PC-3 (cell line): ENCODE results near the gene WDSUB1. TPM values are rescaled to one million over a fixed set of nuclear protein-coding genes. Genes with fewer than 3 reads are reported as not detected.
A peak's percentile ranks its signal among the peaks of the same experiment; 100 is the strongest.

Source experiments
- ATAC-seq: fragments of 200-7000 bp; cut with Tn5 transposase; 2 replicates; pipeline ENCODE4 v1.9.1; 2020; ENCODE audit warnings: mild to moderate bottlenecking, moderate library complexity
- BruUV-seq: library from RNA; stranded (reverse); fragments of 400-500 nt; replicated peaks from 2 replicates; lab custom pipeline; 2021; lab: Mats Ljungman, UMichigan
- CTCF ChIA-PET: fragments of 300-600 bp; sonication (Branson Sonifier 250); formaldehyde crosslinking; loops from one replicate; lab custom pipeline; 2022; ENCODE audit warnings: antibody characterized with exemption; lab: Charles Lee
- POLR2A ChIA-PET: fragments of 300-600 bp; sonication (Branson Sonifier 250); formaldehyde crosslinking; loops from one replicate; lab custom pipeline; 2022; ENCODE audit warnings: antibody characterized with exemption; ENCODE audit not compliant: unreplicated experiment; lab: Charles Lee
- DNase-seq: peaks from one replicate; pipeline ENCODE4 v3.0.0-alpha.2; 2015
- H2AFZ ChIP-seq: fragments of 300-600 bp; sonication (generic); 2 replicates; pipeline ENCODE4 v1.6.0; 2016; ENCODE audit warnings: antibody characterized with exemption, low read length
- H3F3A ChIP-seq: fragments of 300-600 bp; sonication (generic); one replicate; pipeline ENCODE4 v1.6.0; 2017; ENCODE audit warnings: antibody characterized with exemption, low read length, control low read depth, mild to moderate bottlenecking; ENCODE audit not compliant: unreplicated experiment
- H3K27ac ChIP-seq: fragments of 300-600 bp; sonication (generic); 2 replicates; pipeline ENCODE4 v1.5.1; 2016; ENCODE audit warnings: mild to moderate bottlenecking, low read length
- H3K27me3 ChIP-seq: fragments of 300-600 bp; sonication (generic); 2 replicates; pipeline ENCODE4 v1.6.1; 2016; ENCODE audit warnings: low read length, mixed read lengths
- H3K36me3 ChIP-seq: fragments of 300-600 bp; sonication (generic); 2 replicates; pipeline ENCODE4 v1.6.1; 2016; ENCODE audit warnings: low read depth, mixed run types, low read length, mixed read lengths
- H3K4me1 ChIP-seq: fragments of 300-600 bp; sonication (generic); 2 replicates; pipeline ENCODE4 v1.5.1; 2016; ENCODE audit warnings: low read length; ENCODE audit not compliant: insufficient read depth
- H3K4me2 ChIP-seq: fragments of 300-600 bp; sonication (generic); 2 replicates; pipeline ENCODE4 v1.6.0; 2016; ENCODE audit warnings: low read length
- H3K4me3 ChIP-seq: fragments of 300-600 bp; sonication (generic); 2 replicates; pipeline ENCODE4 v1.5.1; 2016; ENCODE audit warnings: mild to moderate bottlenecking, low read length, mixed read lengths
- H3K79me2 ChIP-seq: fragments of 300-600 bp; sonication (generic); 2 replicates; pipeline ENCODE4 v1.6.1; 2017; ENCODE audit warnings: low read length, mixed read lengths
- H3K9ac ChIP-seq: fragments of 300-600 bp; sonication (generic); 2 replicates; pipeline ENCODE4 v1.6.0; 2016; ENCODE audit warnings: mild to moderate bottlenecking, low read length
- H3K9me2 ChIP-seq: fragments of 300-600 bp; sonication (generic); replicated peaks from 2 replicates; pipeline ENCODE4 v1.6.1; 2016; ENCODE audit warnings: mixed run types, low read length, mixed read lengths
- H3K9me3 ChIP-seq: fragments of 300-600 bp; sonication (generic); 2 replicates; pipeline ENCODE4 v1.6.1; 2016; ENCODE audit warnings: low read length, mixed read lengths
- H4K20me1 ChIP-seq: fragments of 300-600 bp; sonication (generic); 2 replicates; pipeline ENCODE4 v1.6.1; 2016; ENCODE audit warnings: low read length, mixed read lengths
- EZH2 ChIP-seq: fragments of 300-600 bp; sonication (generic); IDR thresholded peaks from one replicate; pipeline ENCODE4 v1.6.1; 2017; ENCODE audit warnings: antibody characterized with exemption, mild to moderate bottlenecking, low read length; ENCODE audit not compliant: unreplicated experiment
- EZH2phosphoT487 ChIP-seq: fragments of 300-600 bp; sonication (generic); IDR thresholded peaks from 2 replicates; pipeline ENCODE4 v1.6.1; 2018; ENCODE audit warnings: mild to moderate bottlenecking, antibody characterized with exemption, low read length, borderline replicate concordance
- intact Hi-C: fragments of 100-400 bp; cut with micrococcal nuclease; formaldehyde crosslinking; loops from 2 replicates; pipeline ENCODE4 v1.9.0; 2023
- total RNA-seq: library from RNA; depleted of rRNA; stranded (reverse); fragments of >200 nt; gene quantifications from 2 replicates; pipeline ENCODE4 v1.2.3, GENCODE V29; 2014
- TF ChIP-seq, protein P1 (sequence below): fragments of 300-600 bp; sonication (generic); conservative IDR thresholded peaks from 2 replicates; pipeline ENCODE4 v1.5.1; 2017; ENCODE audit warnings: antibody characterized with exemption, low read depth, mild to moderate bottlenecking, low read length

WDSUB1 gene
- total RNA-seq, 1 experiment from 2014 or later = 6.6 TPM

DNA sequence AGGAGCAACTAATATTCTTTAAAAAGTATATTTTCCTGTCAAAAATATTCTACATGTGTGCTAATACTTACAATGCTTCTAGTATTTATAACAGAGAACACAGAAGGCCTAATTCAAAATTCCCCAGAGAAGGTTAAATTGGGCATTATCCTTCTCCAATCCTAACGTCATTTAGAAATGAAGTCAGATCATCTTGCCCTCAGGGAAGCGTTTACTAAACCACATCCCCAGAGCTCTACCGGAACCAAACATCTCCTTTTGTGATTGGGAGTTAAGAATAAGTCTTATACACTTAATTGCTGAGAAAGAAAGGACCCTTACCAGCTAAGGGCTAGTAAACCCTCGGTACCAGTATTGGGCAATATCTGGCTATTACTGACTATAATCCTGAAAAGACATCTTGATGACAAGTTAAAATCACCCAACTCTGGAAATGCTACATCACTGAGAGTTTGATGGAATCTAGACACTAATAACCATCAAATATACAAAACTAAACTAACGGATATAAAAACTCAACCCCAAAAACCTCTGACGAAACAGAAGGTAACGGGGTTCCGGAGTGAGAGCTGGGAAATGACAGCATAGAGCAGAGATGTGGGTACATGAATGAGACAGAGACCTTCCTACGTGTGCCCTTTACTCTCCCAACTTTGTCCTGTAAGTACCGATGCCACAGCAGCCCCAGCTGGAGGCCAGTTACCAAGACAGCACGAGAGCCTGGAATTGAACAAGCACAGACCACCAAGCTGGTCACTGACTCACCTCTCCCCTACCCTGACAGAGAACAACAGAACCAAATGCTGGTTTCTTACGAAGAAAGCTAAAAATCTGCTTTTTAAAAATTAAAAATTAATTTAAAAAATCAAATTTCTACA is 35.0 kb downstream of the WDSUB1 start:
- TF ChIP-seq EZH2phosphoT487 = no peak
- TF ChIP-seq, protein P1, sequence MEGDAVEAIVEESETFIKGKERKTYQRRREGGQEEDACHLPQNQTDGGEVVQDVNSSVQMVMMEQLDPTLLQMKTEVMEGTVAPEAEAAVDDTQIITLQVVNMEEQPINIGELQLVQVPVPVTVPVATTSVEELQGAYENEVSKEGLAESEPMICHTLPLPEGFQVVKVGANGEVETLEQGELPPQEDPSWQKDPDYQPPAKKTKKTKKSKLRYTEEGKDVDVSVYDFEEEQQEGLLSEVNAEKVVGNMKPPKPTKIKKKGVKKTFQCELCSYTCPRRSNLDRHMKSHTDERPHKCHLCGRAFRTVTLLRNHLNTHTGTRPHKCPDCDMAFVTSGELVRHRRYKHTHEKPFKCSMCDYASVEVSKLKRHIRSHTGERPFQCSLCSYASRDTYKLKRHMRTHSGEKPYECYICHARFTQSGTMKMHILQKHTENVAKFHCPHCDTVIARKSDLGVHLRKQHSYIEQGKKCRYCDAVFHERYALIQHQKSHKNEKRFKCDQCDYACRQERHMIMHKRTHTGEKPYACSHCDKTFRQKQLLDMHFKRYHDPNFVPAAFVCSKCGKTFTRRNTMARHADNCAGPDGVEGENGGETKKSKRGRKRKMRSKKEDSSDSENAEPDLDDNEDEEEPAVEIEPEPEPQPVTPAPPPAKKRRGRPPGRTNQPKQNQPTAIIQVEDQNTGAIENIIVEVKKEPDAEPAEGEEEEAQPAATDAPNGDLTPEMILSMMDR = no peak
- no peak for TF ChIP-seq EZH2
- no peaks in the 10 kb centered on the region for H4K20me1 ChIP-seq
- H3K27ac ChIP-seq = no peak overlapping the region
- no TSS peak for BruUV-seq
- H3K4me1 ChIP-seq = peaks cover 12% of the 10 kb centered on the region
- H3K4me3 ChIP-seq = no peak overlapping the region
- H3F3A ChIP-seq = no peaks in the 10 kb centered on the region
- POLR2A ChIA-PET = no interaction called here
- DNase-seq (no peak), ATAC-seq (no peak)
- H3K9me2 ChIP-seq = no peaks in the 10 kb centered on the region
- H3K79me2 ChIP-seq = no peaks in the 10 kb centered on the region
- intact Hi-C loops = no loop called here
- H3K4me2 ChIP-seq = no peak overlapping the region
- CTCF ChIA-PET = no interaction called here
- no peak overlapping the region for H3K9ac ChIP-seq
- H3K27me3 ChIP-seq = no peaks in the 10 kb centered on the region
- H3K9me3 ChIP-seq = no peaks in the 10 kb centered on the region
- no peak overlapping the region for H2AFZ ChIP-seq
- no peaks in the 10 kb centered on the region for H3K36me3 ChIP-seq

DNA sequence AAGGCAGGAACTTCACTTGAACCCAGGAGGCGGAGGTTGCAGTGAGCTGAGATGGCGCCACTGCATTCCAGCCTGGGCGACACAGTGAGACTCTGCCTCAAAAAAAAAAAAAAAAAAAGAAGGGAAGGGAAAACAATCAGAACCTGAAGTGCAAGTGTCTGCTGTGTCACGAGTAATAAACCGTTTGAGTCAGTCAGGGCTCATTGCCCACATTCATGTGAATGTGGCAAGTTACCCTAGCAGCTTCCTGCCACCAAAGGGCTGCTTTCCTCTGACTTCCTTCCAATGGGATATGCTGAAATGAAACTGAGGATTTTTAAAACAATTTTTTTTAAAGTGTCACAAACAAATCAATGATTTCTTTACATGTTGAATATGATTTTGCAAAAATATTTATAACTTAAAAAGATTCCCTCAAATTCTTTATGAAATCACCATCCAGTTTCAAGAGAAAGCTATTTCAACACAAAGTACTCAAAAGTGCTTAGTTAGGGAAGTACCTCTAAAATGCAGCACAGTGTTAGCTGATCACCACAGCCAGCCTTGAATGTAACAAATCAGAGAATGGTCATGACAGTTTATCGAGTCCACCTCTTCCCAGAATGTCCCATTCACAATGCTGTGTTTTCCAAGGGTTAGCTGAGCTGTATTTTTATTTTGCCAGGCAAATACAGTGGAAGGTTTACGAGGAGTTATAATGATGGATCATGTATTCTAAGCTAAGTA is 36.4 kb downstream of the WDSUB1 start:
- peak overlapping the region; percentile 62 for H3K27ac ChIP-seq
- POLR2A ChIA-PET = interaction anchor here (0.6 to 0.7 kb wide), 2 partner anchors 87 to 1695 kb away, joined by 3 to 6 read pairs; no protein-coding TSS in a partner anchor

More for the DNA sequence above, 36.4 kb downstream of the WDSUB1 start:
- TF ChIP-seq, protein P1 = no peak
- no peak for TF ChIP-seq EZH2phosphoT487
- no peak for TF ChIP-seq EZH2
- Histone ChIP-seq H3F3A (no peaks in the 10 kb centered on the region), H2AFZ (peak overlapping the region; percentile 5; the same call in 1 of the 2 replicates), H4K20me1 (no peaks in the 10 kb centered on the region), H3K9me2 (no peaks in the 10 kb centered on the region), H3K27me3 (no peaks in the 10 kb centered on the region), H3K4me1 (peaks cover 12% of the 10 kb centered on the region), H3K4me2 (peak overlapping the region; percentile 54), H3K36me3 (no peaks in the 10 kb centered on the region; the same call in 1 of the 2 replicates), H3K4me3 (peak overlapping the region; percentile 14; the same call in 1 of the 2 replicates), H3K79me2 (no peaks in the 10 kb centered on the region), H3K9ac (peak overlapping the region; percentile 27), H3K9me3 (no peaks in the 10 kb centered on the region)
- BruUV-seq = no TSS peak
- peak; percentile 97 for ATAC-seq
- CTCF ChIA-PET = no interaction called here
- peak; percentile 96 for DNase-seq
- intact Hi-C loops = loop anchor here (1.0 kb wide), 1 partner anchor 36 kb away; the partner anchor contains the start of gene WDSUB1
